WTC11 (cell line): ENCODE measurements around the gene SCG5.

ENCODE experiments used
- ATF3 ChIP-seq: sonication (generic); formaldehyde crosslinking; conservative IDR thresholded peaks from 2 replicates; pipeline ENCODE4 v1.8.1; 2022; ENCODE audit warnings: mild to moderate bottlenecking, missing genetic modification reagents
- FOXJ3 ChIP-seq: sonication (generic); formaldehyde crosslinking; IDR thresholded peaks from 2 replicates; pipeline ENCODE4 v1.9.0; 2021; ENCODE audit warnings: missing genetic modification reagents, mild to moderate bottlenecking, borderline replicate concordance
- JAZF1 ChIP-seq: fragments of 250-450 bp; sonication (Bioruptor Pico); IDR thresholded peaks from 2 replicates; pipeline ENCODE4 v1.9.0; 2021; ENCODE audit warnings: moderate library complexity, mild to moderate bottlenecking, inconsistent platforms
- JUN ChIP-seq: sonication (generic); formaldehyde crosslinking; IDR thresholded peaks from 2 replicates; pipeline ENCODE4 v1.8.0; 2023; ENCODE audit warnings: mild to moderate bottlenecking, missing genetic modification reagents
- NFE2L1 ChIP-seq: sonication (generic); formaldehyde crosslinking; IDR thresholded peaks from 2 replicates; pipeline ENCODE4 v1.8.1; 2023; ENCODE audit warnings: missing genetic modification reagents
- PREB ChIP-seq: sonication (generic); formaldehyde crosslinking; IDR thresholded peaks from 2 replicates; pipeline ENCODE4 v1.8.1; 2022; ENCODE audit warnings: mild to moderate bottlenecking, missing genetic modification reagents, moderate library complexity, borderline replicate concordance
- PRRX2 ChIP-seq: fragments of 250-450 bp; sonication (Bioruptor Pico); IDR thresholded peaks from 2 replicates; pipeline ENCODE4 v1.8.0; 2021; ENCODE audit warnings: mild to moderate bottlenecking
- ZNF121 ChIP-seq: sonication (generic); formaldehyde crosslinking; IDR thresholded peaks from 2 replicates; pipeline ENCODE4 v1.8.0; 2023; ENCODE audit warnings: missing genetic modification reagents
- TF ChIP-seq, protein P1 (sequence below): sonication (generic); formaldehyde crosslinking; IDR thresholded peaks from 2 replicates; pipeline ENCODE4 v1.8.0; 2022; ENCODE audit warnings: mild to moderate bottlenecking, missing genetic modification reagents
- TF ChIP-seq, protein P2 (sequence below): fragments of 200-600 bp; IDR thresholded peaks from 2 replicates; pipeline ENCODE4 v1.8.0; 2022; ENCODE audit warnings: antibody characterized with exemption

DNA sequence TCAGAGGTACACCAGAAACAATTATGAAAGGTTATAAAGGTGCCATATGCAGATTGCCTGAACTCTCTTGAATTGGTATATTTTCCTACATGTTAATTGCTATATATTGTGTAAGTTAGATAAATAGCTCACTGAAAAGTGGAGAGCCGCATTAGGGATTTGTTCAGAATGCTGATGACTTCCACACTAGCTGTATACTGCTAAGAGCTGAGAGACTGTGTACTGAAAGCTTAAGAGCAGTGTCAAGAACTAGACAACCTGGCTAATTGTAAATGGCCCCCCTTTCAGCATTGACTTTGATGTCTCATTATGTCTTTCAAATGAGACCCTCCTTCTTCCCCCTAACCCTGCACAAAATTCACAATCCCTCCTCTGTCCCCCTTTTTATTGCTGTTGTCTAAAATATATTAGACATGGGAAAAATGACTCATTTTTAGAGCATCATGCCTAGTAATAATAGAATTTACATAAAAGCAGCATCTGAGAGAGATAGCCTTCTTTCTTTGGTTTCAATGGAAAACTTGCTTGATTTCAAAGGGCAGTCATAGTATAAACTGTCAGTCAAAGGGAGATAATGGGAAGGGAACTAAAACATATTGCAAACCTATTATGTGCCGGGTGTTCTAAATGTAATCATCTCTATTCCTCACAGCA lies 41.6 kb downstream of the SCG5 start:
- TF ChIP-seq, protein P1, sequence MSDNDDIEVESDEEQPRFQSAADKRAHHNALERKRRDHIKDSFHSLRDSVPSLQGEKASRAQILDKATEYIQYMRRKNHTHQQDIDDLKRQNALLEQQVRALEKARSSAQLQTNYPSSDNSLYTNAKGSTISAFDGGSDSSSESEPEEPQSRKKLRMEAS = no peak
- TF ChIP-seq, protein P2, sequence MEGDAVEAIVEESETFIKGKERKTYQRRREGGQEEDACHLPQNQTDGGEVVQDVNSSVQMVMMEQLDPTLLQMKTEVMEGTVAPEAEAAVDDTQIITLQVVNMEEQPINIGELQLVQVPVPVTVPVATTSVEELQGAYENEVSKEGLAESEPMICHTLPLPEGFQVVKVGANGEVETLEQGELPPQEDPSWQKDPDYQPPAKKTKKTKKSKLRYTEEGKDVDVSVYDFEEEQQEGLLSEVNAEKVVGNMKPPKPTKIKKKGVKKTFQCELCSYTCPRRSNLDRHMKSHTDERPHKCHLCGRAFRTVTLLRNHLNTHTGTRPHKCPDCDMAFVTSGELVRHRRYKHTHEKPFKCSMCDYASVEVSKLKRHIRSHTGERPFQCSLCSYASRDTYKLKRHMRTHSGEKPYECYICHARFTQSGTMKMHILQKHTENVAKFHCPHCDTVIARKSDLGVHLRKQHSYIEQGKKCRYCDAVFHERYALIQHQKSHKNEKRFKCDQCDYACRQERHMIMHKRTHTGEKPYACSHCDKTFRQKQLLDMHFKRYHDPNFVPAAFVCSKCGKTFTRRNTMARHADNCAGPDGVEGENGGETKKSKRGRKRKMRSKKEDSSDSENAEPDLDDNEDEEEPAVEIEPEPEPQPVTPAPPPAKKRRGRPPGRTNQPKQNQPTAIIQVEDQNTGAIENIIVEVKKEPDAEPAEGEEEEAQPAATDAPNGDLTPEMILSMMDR = no peak
- TF ChIP-seq JAZF1 (CRISPR knock-in tag) (no peak), ATF3 (CRISPR knock-in tag) (no peak), FOXJ3 (CRISPR knock-in tag) (no peak), ZNF121 (no peak), NFE2L1 (CRISPR knock-in tag) (no peak), PRRX2 (CRISPR knock-in tag) (no peak), PREB (CRISPR knock-in tag) (no peak), JUN (CRISPR knock-in tag) (no peak)
